ENCODE measurements around the gene IFITM5. TPM values are rescaled to one million over a fixed set of nuclear protein-coding genes. Genes with fewer than 3 reads are reported as not detected.

IFITM5 gene
- total RNA-seq, 1 donor from 2014 or later: not detected

GRCh38 chr11:270451-271318, 28.6 kb downstream of the IFITM5 start:
- ATAC-seq (no peak), DNase-seq (ENCODE audit: low spot score) (peak; percentile 44)

DNA sequence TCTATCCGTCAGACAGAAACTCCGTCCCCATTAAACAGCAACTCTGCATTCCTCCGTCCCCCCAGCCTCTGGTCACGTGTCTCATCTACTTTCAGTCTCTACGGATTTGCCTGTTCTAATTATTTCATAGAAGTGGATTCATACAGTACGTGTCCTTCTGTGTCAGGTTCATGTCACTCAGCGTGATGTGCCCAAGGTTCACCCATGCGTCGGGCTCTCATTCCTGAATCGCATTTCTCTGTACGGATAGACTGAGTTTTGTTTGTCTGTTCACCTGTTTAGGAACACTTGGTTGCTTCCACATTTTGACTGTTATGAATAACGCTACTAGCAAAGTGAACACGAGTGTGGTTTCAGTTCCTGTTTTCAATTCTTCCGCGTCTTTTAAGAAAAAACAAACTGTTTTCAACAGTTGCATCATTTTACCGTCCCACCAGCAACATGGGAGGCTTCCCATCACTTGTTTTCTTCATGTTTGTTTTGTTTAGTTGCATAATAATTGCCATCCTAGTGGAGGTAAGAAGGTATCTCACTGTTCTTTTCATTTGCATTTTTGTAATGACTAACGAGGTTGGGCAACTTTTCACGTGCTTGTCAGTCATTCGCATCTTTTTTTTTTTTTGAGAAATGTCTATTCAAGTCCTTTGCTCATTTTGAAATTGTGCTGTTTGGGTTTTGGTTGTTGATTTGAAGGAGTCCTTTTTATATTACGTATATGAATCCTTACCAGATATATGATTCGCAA, 30.0 kb downstream of the IFITM5 start:
- peak; percentile 21 for ATAC-seq
- peak; percentile 46 for DNase-seq (ENCODE audit: low spot score)

DNA sequence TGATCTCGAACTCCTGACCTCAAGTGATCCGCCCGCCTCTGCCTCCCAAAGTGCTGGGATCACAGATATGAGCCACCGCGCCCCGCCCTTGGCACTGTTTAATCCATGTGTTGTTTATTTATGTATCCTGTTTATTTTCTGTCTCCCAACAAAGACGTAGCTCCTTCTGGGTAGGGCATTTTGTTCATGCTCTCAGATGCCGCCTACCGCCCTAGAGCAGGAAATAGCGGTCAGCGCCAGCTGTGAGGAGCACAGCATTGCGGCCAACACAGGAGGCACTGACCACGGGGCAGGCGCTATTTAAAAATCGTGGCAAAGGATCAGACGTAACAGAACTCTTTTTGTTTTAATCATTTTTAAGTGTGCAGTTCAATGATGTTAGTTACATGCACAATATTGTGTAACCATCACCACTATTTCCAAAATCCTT, 30.6 kb downstream of the IFITM5 start:
- ATAC-seq (peak; percentile 47), DNase-seq (ENCODE audit: low spot score) (peak; percentile 47)

DNA sequence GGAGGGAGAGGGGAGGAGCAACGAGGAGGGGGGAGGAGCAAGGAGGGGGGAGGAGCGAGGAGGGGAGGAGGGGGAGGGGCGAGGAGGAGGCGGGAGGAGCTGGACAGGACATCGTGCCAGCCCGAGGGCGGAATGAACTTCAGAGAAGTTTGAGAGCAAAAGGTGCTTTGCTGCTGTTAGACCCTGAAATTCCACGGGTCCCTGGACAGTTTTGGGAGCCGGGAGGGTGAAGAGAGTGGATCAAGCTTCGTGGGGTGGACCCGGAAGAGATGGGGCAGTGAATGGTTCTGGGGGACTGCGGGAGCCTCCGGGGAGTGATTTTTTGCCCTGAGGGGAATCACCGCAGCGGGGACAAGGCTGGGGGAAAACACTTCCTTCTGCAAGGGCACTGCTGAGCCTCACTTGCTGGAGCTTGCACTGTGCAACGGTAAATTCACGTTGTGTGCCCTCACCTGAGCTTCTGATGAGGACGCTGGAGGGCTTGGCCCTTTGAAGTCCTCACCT, 31.8 kb downstream of the IFITM5 start:
- peak; percentile 17 for ATAC-seq

DNA sequence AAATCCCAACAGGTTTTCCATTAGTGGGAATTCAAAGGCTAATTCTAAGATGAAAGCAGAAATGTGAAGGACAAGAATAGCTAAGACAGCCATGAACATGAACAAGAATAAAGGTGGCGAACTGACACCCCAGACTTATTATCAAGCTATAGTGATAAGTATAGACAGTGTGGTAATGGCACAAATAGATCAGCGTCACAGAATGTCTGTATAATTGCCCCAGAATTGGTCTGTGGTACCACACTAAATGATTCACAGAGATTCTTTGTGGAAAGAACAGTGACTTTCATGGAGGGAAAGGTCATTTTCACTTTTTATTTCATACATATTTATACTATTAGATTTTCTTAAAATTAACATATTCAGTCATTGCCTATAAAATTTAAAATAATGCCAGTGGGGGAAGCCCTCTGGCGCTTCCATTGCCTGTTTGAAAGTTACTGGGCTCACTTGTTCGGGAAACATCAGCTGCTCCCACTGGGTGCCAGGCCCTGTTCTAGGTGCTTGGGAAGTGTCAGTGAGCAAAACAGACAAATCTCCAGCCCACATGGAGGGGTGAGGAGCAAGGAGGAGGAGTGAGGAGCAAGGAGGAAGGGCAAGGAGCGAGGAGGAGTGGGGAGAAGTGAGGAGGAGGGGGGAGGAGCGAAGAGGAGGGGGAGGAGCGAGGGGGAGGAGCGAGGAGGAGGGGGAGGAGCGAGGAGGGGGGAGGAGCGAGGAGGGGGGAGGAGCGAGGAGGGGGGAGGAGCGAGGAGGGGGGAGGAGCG, 32.5 kb downstream of the IFITM5 start:
- ATAC-seq (no peak), DNase-seq (ENCODE audit: low spot score) (peak; percentile 40)

More for the DNA sequence above, 31.8 kb downstream of the IFITM5 start:
- peak; percentile 48 for DNase-seq (ENCODE audit: low spot score)

- ATAC-seq (no peak), DNase-seq (ENCODE audit: low spot score) (peak; percentile 16)
Observed at GRCh38 chr11:261624-262023, 37.7 kb downstream of the IFITM5 start.

DNA sequence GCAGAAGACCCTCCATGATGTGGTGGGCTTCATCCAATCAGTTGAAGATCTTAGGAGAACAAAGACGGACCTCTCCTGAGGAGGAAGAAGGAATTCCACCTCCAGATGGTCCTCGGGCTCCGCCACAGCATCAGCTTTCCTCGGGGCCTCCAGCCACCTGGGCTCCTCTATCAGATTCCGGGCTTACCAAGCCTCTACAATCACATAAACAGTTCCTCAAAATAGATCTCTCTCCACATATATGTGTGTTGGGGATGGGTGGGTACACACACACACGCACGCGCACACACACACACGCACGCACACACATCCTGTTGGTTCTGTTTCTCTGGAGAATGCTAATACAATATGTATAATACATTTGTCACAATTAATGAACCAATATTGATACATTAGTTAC, 39.9 kb downstream of the IFITM5 start:
- ATAC-seq: no peak
- peak; percentile 11 for DNase-seq (ENCODE audit: low spot score)

DNA sequence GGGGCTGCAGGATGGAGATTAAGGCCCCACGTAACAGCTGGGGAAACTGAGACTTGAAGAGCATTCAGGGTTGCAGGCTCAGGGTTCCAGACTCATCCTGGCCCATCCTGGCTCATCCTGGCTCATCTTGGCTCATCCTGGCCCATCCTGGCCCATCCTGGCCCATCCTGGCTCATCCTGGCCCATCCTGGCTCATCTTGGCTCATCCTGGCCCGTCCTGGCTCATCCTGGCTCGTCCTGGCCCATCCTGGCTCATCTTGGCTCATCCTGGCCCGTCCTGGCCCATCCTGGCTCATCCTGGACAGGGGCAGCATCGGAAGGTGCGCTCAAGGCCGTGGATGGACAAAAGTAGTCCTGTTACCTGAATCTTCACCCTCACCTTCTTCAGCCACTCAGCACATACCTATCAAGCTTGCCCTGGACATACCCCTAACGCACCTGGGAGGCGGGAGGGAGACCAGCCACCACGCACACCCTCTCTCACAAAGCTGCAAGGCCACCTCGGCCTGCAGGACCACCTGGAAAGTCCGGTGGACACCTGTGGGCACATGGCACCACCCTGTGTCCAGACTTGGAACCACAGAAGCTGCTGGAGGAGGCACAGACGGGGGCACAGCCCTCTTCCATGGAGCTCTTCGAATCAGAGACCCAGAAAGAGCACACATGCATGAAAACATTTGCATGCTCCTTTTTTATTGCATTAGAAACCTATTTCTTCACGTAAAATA, 41.4 kb downstream of the IFITM5 start:
- peak; percentile 39 for DNase-seq (ENCODE audit: low spot score)
- ATAC-seq: peak; percentile 36

DNA sequence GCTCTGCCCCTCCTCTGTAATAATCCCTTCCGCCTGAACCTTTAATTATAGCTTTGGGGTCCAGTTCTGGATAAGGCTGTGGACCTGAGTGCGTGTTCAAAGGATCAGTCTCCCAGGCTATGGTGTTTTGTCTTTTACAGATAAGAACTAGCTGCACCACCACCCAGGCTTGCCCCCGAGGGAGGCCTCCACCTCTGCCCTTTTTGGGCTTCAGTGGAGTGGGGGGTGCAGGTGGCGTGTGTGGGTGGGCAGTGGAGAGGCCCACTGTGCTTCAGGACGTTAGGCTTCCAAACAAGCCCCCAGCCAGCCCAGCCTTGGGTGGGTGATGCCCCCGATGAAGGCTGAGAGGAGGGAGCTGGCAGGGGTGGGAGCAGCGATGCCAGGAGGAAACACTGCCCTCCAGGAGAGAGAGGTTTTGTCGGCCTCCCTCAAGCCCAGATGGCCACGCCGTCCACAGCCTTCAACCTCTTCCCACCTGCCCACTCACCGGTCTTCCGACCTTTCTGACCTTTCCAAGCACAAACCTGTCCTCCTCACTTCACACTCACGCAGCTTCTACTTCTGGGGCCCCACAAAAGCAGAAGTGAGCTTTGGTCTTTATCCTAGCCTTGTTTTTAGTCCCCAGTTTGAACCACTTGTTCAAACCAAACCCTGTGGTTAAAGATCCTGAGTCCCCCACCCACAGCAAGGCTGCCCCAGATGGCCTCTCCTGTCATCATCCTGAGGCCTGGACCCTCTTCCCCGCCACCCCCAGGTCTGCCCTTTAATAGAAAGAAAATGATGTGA, 42.2 kb downstream of the IFITM5 start:
- DNase-seq (ENCODE audit: low spot score): peak; percentile 31
- ATAC-seq: no peak

- no peak for ATAC-seq
- no peak for DNase-seq (ENCODE audit: low spot score)
Observed at GRCh38 chr11:255816-256215, 43.5 kb downstream of the IFITM5 start.

DNA sequence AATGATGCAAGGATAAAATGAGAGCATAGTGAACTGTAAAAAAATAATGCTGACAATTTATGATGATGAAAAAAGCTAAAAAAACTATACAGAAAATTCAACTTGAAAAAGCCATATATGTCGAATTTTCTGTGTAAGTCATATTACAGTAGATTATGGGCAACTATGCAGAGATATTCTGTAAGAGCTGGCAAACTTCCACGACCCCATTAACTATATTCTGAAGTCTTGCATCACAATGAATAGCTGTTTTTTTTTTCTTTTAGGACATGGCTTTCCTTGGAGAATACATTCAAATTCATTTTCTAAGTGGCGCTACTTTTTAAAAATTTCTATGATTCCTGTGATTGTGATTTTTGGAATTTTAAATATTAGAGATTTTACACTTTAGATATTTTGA, 44.1 kb downstream of the IFITM5 start:
- no peak for DNase-seq (ENCODE audit: low spot score)
- no peak for ATAC-seq

GRCh38 chr11:253886-254270, 45.4 kb downstream of the IFITM5 start:
- ATAC-seq: no peak
- DNase-seq (ENCODE audit: low spot score): peak; percentile 23

- DNase-seq (ENCODE audit: low spot score) (peak; percentile 40), ATAC-seq (no peak)
Observed at GRCh38 chr11:253160-253885, 46.0 kb downstream of the IFITM5 start.

GRCh38 chr11:252666-253065, 46.7 kb downstream of the IFITM5 start:
- no peak for ATAC-seq

GRCh38 chr11:251550-251949, 47.8 kb downstream of the IFITM5 start:
- no peak for ATAC-seq

More at GRCh38 chr11:252666-253065, 46.7 kb downstream of the IFITM5 start:
- DNase-seq (ENCODE audit: low spot score): no peak

GRCh38 chr11:250740-251299, 48.5 kb downstream of the IFITM5 start:
- DNase-seq (ENCODE audit: low spot score) (peak; percentile 54), ATAC-seq (peak; percentile 80)

More at GRCh38 chr11:251550-251949, 47.8 kb downstream of the IFITM5 start:
- peak; percentile 39 for DNase-seq (ENCODE audit: low spot score)

GRCh38 chr11:250274-250673, 49.1 kb downstream of the IFITM5 start:
- ATAC-seq (no peak), DNase-seq (ENCODE audit: low spot score) (peak; percentile 16)

DNA sequence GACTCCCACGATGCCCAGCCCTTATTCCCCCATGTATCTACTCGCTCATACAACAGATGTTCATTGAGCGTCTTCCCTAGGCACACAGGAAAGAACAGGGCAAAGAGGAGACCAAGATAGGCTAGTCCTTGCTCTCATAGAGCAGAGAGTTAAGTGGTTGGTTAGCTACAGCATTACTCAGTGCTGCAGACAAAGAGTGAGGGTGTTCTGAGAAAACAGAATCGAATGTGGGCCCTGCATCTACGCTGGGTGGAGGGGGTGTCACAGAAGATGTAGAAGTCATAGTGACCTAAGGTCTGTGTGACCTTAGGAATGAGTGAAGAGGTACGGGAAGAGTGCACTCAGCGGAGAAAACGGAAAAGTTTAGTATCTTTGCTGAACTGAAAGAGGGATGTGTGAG, 50.3 kb downstream of the IFITM5 start:
- ATAC-seq (no peak), DNase-seq (ENCODE audit: low spot score) (peak; percentile 30)
